Measurements from ENCODE around the gene THSD4. TPM values are rescaled to one million over a fixed set of nuclear protein-coding genes. Genes with fewer than 3 reads are reported as not detected.

THSD4 gene
- polyA plus RNA-seq, 1 experiment: 18.8 TPM

DNA sequence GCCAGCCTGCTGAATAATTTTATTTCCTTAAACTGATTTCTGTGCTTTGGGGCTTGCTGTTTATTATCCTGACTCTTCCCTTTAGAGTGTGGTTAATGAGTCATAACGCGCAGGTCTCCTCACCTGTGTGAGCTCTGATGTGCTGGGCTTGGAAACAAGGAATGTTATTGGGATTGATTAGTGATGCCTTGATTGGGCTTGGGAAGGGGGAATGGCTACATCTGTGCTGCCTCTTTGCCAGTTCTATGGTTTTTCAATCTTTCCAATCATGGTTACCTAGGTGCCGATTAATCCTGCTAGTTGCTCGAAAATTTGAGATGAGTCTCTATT is 161.0 kb downstream of the THSD4 start:
- TF ChIP-seq, protein P1, sequence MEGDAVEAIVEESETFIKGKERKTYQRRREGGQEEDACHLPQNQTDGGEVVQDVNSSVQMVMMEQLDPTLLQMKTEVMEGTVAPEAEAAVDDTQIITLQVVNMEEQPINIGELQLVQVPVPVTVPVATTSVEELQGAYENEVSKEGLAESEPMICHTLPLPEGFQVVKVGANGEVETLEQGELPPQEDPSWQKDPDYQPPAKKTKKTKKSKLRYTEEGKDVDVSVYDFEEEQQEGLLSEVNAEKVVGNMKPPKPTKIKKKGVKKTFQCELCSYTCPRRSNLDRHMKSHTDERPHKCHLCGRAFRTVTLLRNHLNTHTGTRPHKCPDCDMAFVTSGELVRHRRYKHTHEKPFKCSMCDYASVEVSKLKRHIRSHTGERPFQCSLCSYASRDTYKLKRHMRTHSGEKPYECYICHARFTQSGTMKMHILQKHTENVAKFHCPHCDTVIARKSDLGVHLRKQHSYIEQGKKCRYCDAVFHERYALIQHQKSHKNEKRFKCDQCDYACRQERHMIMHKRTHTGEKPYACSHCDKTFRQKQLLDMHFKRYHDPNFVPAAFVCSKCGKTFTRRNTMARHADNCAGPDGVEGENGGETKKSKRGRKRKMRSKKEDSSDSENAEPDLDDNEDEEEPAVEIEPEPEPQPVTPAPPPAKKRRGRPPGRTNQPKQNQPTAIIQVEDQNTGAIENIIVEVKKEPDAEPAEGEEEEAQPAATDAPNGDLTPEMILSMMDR (IDR thresholded peaks at IDR 0.05; ENCODE audit: insufficient read depth, low read depth, low read length): no peak
- no peaks in the 10 kb centered on the region for H3K27me3 ChIP-seq (ENCODE audit: control insufficient read depth, insufficient read depth, low read length)
- no peak for DNase-seq (ENCODE audit: low read depth)
- POLR2A ChIA-PET: no interaction called here
- H3K36me3 ChIP-seq (ENCODE audit: control insufficient read depth, insufficient read depth, low read length): no peaks in the 10 kb centered on the region
- CTCF ChIA-PET: no interaction called here
- no peak overlapping the region for H3K4me3 ChIP-seq (ENCODE audit: low read depth, low read length)

DNA sequence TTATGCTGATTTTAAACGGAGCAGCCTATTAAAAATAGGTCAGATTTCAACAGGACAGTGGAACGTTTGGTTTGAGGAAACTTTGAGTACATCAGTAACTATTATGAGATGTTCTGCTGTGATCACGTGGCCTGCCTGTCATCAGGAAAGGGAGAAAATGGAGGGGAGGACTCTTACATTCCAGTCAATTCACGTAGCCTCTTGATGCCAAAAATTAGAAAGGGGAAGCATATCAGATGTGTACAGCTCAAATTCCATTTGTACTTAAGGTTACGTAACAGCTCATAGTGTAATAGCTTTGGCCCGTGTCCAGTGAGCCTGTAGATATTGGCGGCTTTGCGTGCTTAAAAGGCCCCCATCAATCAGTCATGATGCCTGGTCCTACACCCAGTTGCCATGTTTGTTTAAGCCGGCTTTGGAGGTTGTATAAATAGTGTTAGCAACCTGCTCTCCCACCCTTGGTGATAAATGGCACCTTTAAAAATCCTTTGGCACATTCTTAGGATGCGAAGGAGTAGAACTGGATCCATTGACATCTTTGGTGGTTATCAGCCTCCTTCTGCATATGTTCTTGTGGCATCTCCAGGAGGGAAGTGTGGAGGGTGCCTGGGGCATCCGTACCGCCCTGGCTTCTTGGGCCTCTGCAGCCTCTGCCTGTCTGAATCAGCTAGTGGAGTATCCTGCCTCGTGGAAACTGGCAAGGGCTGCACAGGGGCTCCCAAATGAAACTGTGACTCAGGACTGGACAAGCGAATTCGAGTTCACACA is 163.9 kb downstream of the THSD4 start:
- no peaks in the 10 kb centered on the region for H3K36me3 ChIP-seq (ENCODE audit: control insufficient read depth, insufficient read depth, low read length)
- peak; percentile 79 for DNase-seq (ENCODE audit: low read depth)
- ChIA-PET CTCF (interaction anchor here (0.7 to 1.7 kb wide), 3 partner anchors 12 to 164 kb away, joined by 3 to 5 read pairs (median 3); partner anchors contain the start of gene THSD4), POLR2A (no interaction called here)
- no peak overlapping the region for H3K4me3 ChIP-seq (ENCODE audit: low read depth, low read length)
- H3K27me3 ChIP-seq (ENCODE audit: control insufficient read depth, insufficient read depth, low read length): no peaks in the 10 kb centered on the region
- TF ChIP-seq, protein P1 (IDR thresholded peaks at IDR 0.05; ENCODE audit: insufficient read depth, low read depth, low read length): no peak

DNA sequence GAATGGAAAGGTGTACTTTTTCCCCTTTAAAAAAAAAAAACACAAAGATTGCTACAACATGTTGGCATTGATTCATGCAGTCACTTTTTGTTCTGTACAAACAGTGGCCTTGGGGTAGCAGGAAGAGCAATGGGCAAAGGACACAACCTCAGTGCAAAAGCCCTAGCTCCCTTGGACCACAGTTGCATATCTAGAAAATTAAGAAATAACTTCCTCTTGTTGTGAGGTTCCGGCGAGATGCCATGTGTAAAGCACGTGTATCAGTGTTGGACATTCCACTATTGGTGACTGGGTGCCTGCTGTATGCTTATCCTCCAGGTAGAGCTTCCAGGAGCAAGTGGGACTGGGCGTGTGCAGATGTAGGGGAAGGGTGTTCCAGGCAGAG is 164.5 kb downstream of the THSD4 start:
- POLR2A ChIA-PET: no interaction called here
- Histone ChIP-seq H3K4me3 (ENCODE audit: low read depth, low read length) (no peak overlapping the region), H3K27me3 (ENCODE audit: control insufficient read depth, insufficient read depth, low read length) (no peaks in the 10 kb centered on the region), H3K36me3 (ENCODE audit: control insufficient read depth, insufficient read depth, low read length) (no peaks in the 10 kb centered on the region)
- DNase-seq (ENCODE audit: low read depth): no peak
- CTCF ChIA-PET: interaction anchor here (1.2 to 1.7 kb wide), 2 partner anchors 9 to 13 kb away, joined by 3 to 5 read pairs; no protein-coding TSS in a partner anchor
- TF ChIP-seq, protein P1 (IDR thresholded peaks at IDR 0.05; ENCODE audit: insufficient read depth, low read depth, low read length): no peak

DNA sequence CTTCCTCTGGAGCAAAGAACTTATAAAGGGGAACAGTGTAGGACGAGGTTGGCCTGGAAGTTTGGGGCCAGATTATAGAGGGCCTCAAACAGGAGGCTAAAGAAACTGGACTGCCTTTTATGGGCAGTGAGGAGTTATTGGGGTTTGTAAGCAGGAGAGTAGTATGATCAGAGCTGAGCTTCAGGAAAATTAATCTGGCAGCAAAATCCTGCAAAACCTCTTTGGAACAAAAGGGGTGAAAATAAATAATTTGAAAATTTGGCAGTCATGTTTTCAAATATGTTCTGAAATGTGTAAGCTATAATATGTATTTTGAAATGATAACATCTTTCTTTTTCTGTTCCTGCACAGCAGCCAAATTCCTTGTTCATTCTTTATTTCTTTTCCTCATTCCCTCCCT is 164.9 kb downstream of the THSD4 start:
- Histone ChIP-seq H3K4me3 (ENCODE audit: low read depth, low read length) (no peak overlapping the region), H3K36me3 (ENCODE audit: control insufficient read depth, insufficient read depth, low read length) (no peaks in the 10 kb centered on the region), H3K27me3 (ENCODE audit: control insufficient read depth, insufficient read depth, low read length) (no peaks in the 10 kb centered on the region)
- POLR2A ChIA-PET: no interaction called here
- CTCF ChIA-PET: interaction anchor here (1.2 kb wide), 1 partner anchor 8 kb away, joined by 3 read pairs; no protein-coding TSS in a partner anchor
- TF ChIP-seq, protein P1 (IDR thresholded peaks at IDR 0.05; ENCODE audit: insufficient read depth, low read depth, low read length): no peak
- no peak for DNase-seq (ENCODE audit: low read depth)

DNA sequence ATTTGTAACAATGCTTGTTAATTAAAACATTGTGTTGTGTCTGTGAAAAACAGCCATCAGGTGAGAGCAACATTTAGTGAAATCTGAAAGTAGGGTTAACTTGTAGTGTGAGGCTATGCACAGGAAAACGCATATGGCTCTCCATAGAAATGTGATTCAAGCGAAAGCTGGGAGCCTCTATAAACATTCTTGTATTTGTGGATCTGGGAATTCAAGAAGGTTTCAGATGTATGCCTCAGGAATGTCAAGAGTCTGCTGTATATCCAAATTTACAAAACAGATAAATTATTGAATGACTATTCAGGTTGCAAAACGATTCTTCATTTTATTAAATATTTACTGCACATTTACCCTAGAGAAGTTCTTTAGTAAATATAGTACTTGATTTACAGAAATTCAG is 166.0 kb downstream of the THSD4 start:
- TF ChIP-seq, protein P1 (IDR thresholded peaks at IDR 0.05; ENCODE audit: insufficient read depth, low read depth, low read length): no peak
- Histone ChIP-seq H3K27me3 (ENCODE audit: control insufficient read depth, insufficient read depth, low read length) (no peaks in the 10 kb centered on the region), H3K4me3 (ENCODE audit: low read depth, low read length) (no peak overlapping the region), H3K36me3 (ENCODE audit: control insufficient read depth, insufficient read depth, low read length) (no peaks in the 10 kb centered on the region)
- ChIA-PET CTCF (no interaction called here), POLR2A (no interaction called here)
- no peak for DNase-seq (ENCODE audit: low read depth)

Measured in BJ (cell line).